SK-N-SH (cell line): ENCODE measurements around the gene FALEC. TPM values are rescaled to one million over a fixed set of nuclear protein-coding genes. Genes with fewer than 3 reads are reported as not detected.

Experiments
- CTCF ChIA-PET: fragments of 300-600, 350-600 bp; formaldehyde crosslinking; extraction: SDS; loops from one replicate; lab custom pipeline; 2021; lab: Yijun Ruan, JAX
- POLR2A ChIA-PET: fragments of 350-600 bp; sonication (Branson Sonifier 250); formaldehyde crosslinking; extraction: SDS; loops from one replicate; lab custom pipeline; 2020; ENCODE audit warnings: antibody characterized with exemption, inconsistent platforms; lab: Yijun Ruan, JAX
- DNase-seq: peaks from one replicate; pipeline ENCODE4 v3.0.0; 2012
- H2AFZ ChIP-seq: fragments of 200-600 bp; sonication (generic); 2 replicates; pipeline ENCODE4 v1.8.1; 2016; ENCODE audit warnings: antibody characterized with exemption, mild to moderate bottlenecking, low read depth
- H3F3A ChIP-seq: fragments of 200-600 bp; sonication (generic); replicated peaks from 2 replicates; pipeline ENCODE3; 2016; ENCODE audit warnings: antibody characterized with exemption, mild to moderate bottlenecking; ENCODE audit not compliant: insufficient read depth
- H3K27ac ChIP-seq, 2 experiments: fragments of 200-500 bp in 1 of 2; fragments of 200-600 bp in 1 of 2; sonication (Bioruptor generic) in 1 of 2; sonication (generic), shearing (Covaris generic) in 1 of 2; 2 replicates each; pipeline versions ENCODE4 v1.5.1 to v1.6.1; 2014 to 2016; ENCODE audit warnings: low read depth in 2 of 2, inconsistent platforms in 1 of 2, low read length in 1 of 2, mild to moderate bottlenecking in 1 of 2, mixed read lengths in 1 of 2
- H3K27me3 ChIP-seq: fragments of 200-600 bp; sonication (generic), shearing (Covaris generic); 2 replicates; pipeline ENCODE4 v1.6.1; 2016; ENCODE audit warnings: mixed run types; ENCODE audit not compliant: insufficient read depth
- H3K36me3 ChIP-seq, 2 experiments: fragments of 200-500 bp in 1 of 2; fragments of 200-600 bp in 1 of 2; sonication (Bioruptor generic) in 1 of 2; sonication (generic) in 1 of 2; replicated peaks in 1 of 2; 2 replicates each; pipeline versions ENCODE3 to v1.5.1; 2014 to 2016; ENCODE audit warnings: low read length in 1 of 2, mild to moderate bottlenecking in 1 of 2; ENCODE audit not compliant: insufficient read depth in 2 of 2, control insufficient read depth in 1 of 2
- H3K4me1 ChIP-seq, 2 experiments: fragments of 200-500 bp in 1 of 2; fragments of 200-600 bp in 1 of 2; sonication (Bioruptor generic) in 1 of 2; sonication (generic), shearing (Covaris generic) in 1 of 2; 2 replicates each; pipeline versions ENCODE4 v1.5.1 to v1.6.1; 2014 to 2016; ENCODE audit warnings: low read depth in 1 of 2, low read length in 1 of 2, mixed run types in 1 of 2; ENCODE audit not compliant: insufficient read depth in 2 of 2, control insufficient read depth in 1 of 2
- H3K4me2 ChIP-seq: fragments of 200-600 bp; sonication (generic), shearing (Covaris generic); 2 replicates; pipeline ENCODE4 v1.6.1; 2017; ENCODE audit warnings: mixed run types
- H3K4me3 ChIP-seq, 2 experiments: fragments of 200-500 bp in 1 of 2; fragments of 200-600 bp in 1 of 2; sonication (Bioruptor generic) in 1 of 2; sonication (generic), shearing (Covaris generic) in 1 of 2; 2 replicates each; pipeline versions ENCODE4 v1.5.1 to v1.8.1; 2014 to 2016; ENCODE audit warnings: low read depth in 2 of 2, inconsistent platforms in 1 of 2, low read length in 1 of 2, mild to moderate bottlenecking in 1 of 2, mixed read lengths in 1 of 2, moderate library complexity in 1 of 2
- H3K79me2 ChIP-seq: fragments of 200-600 bp; sonication (generic); 2 replicates; pipeline ENCODE4 v1.8.1; 2017; ENCODE audit warnings: mild to moderate bottlenecking; ENCODE audit not compliant: insufficient read depth
- H3K9ac ChIP-seq: fragments of 200-600 bp; sonication (generic); 2 replicates; pipeline ENCODE4 v1.6.1; 2017; ENCODE audit warnings: mixed run types
- H3K9me2 ChIP-seq: fragments of 200-600 bp; sonication (generic); 2 replicates; pipeline ENCODE4 v1.6.1; 2017; ENCODE audit warnings: mixed run types
- H3K9me3 ChIP-seq: fragments of 200-600 bp; sonication (generic); 2 replicates; pipeline ENCODE4 v1.6.1; 2017; ENCODE audit warnings: mixed run types, mild to moderate bottlenecking, moderate library complexity
- H4K20me1 ChIP-seq: fragments of 200-600 bp; sonication (generic); 2 replicates; pipeline ENCODE4 v1.6.1; 2017; ENCODE audit warnings: mild to moderate bottlenecking, mixed run types; ENCODE audit not compliant: insufficient read depth
- IRF3 ChIP-seq: fragments of 150-350 bp; IDR thresholded peaks from 2 replicates; pipeline ENCODE4 v1.6.1; 2016; ENCODE audit warnings: mild to moderate bottlenecking, low read depth, low read length
- NFIC ChIP-seq: IDR thresholded peaks from 2 replicates; pipeline ENCODE4 v1.4.0; 2012; ENCODE audit warnings: borderline replicate concordance
- PBX3 ChIP-seq: IDR thresholded peaks from 2 replicates; pipeline ENCODE4; 2012
- POLR2AphosphoS5 ChIP-seq: IDR thresholded peaks from 2 replicates; pipeline ENCODE4 v1.6.1; 2012; ENCODE audit warnings: low read depth, low read length
- RFX5 ChIP-seq: IDR thresholded peaks from 2 replicates; pipeline ENCODE4 v1.6.1; 2012; ENCODE audit warnings: mild to moderate bottlenecking, improper control_type of control experiment, low read length
- RXRA ChIP-seq: IDR thresholded peaks from 2 replicates; pipeline ENCODE4 v1.4.0; 2012; ENCODE audit warnings: low read depth, mild to moderate bottlenecking, borderline replicate concordance
- TCF12 ChIP-seq: IDR thresholded peaks from 2 replicates; pipeline ENCODE4 v1.4.0; 2012
- WGBS: methylation state at CpG from one replicate; pipeline ENCODE4 v1.1.6; 2017; ENCODE audit warnings: low lambda C conversion rate; 5-methylcytosine and 5-hydroxymethylcytosine counted together
- polyA plus RNA-seq, 3 experiments: library from polyadenylated mRNA; depleted of rRNA; stranded (reverse); fragments of >200 nt; gene quantifications; 2 replicates each; pipeline ENCODE4 v1.2.3, GENCODE V29; 2012

The FALEC gene
- polyA plus RNA-seq, 1 of the 3 experiments (the other 2 are of a cell fraction): 0.72 TPM

- peak overlapping the region; percentile 89 for H3K4me2 ChIP-seq
- CTCF ChIA-PET: interaction anchor here (1.2 to 13.4 kb wide), 3 partner anchors 9 to 43 kb away, joined by 4 to 142 read pairs (median 9); no protein-coding TSS in a partner anchor
Observed at GRCh38 chr1:150576794-150577556, 61.4 kb downstream of the FALEC start.

GRCh38 chr1:150577557-150578271, 62.2 kb downstream of the FALEC start:
- DNase-seq: peak; percentile 22
- no peak overlapping the region for H2AFZ ChIP-seq
- POLR2A ChIA-PET: interaction anchor here (0.6 to 7.0 kb wide), 5 partner anchors 13 to 427 kb away, joined by 3 to 149 read pairs (median 4); partner anchors contain the start of gene ENSA
- TF ChIP-seq POLR2AphosphoS5: peak; percentile 24; the same call in 1 of the 2 replicates
- no peak for TF ChIP-seq PBX3
- peaks cover 54 to 64% of the 10 kb centered on the region in 2 experiments for H3K36me3 ChIP-seq
- peaks cover 15 to 28% of the 10 kb centered on the region in 2 experiments; a peak in 3 of 4 replicates for H3K4me1 ChIP-seq
- peaks cover 64% of the 10 kb centered on the region for H4K20me1 ChIP-seq
- H3K4me2 ChIP-seq: peak overlapping the region; percentile 89
- peak overlapping the region; percentile 95 to 98 for H3K4me3 ChIP-seq
- no peaks in the 10 kb centered on the region for H3K27me3 ChIP-seq
- H3K27ac ChIP-seq: peak overlapping the region; percentile 97 to 100
- under 1% methylated on average over 11 of the region's 11 CpGs for WGBS
- peaks cover 68% of the 10 kb centered on the region for H3F3A ChIP-seq
- CTCF ChIA-PET: interaction anchor here (1.7 to 13.4 kb wide), 2 partner anchors 10 to 16 kb away, joined by 9 to 142 read pairs; no protein-coding TSS in a partner anchor
- peaks cover 92% of the 10 kb centered on the region for H3K79me2 ChIP-seq
- no peaks in the 10 kb centered on the region for H3K9me2 ChIP-seq
- H3K9ac ChIP-seq: peak overlapping the region; percentile 100
- no peaks in the 10 kb centered on the region for H3K9me3 ChIP-seq

More at GRCh38 chr1:150576794-150577556, 61.4 kb downstream of the FALEC start:
- DNase-seq: no peak
- H2AFZ ChIP-seq: no peak overlapping the region
- H4K20me1 ChIP-seq: peaks cover 71% of the 10 kb centered on the region
- peaks cover 71% of the 10 kb centered on the region for H3F3A ChIP-seq
- POLR2A ChIA-PET: interaction anchor here (7.0 kb wide), 1 partner anchor 12 kb away, joined by 149 read pairs; no protein-coding TSS in a partner anchor
- peaks cover 15 to 28% of the 10 kb centered on the region in 2 experiments; a peak in 3 of 4 replicates for H3K4me1 ChIP-seq
- peak overlapping the region; percentile 97 to 100 for H3K27ac ChIP-seq
- 6% methylated on average over 2 of the region's 2 CpGs for WGBS
- no peak for TF ChIP-seq RFX5
- no peak for TF ChIP-seq IRF3
- no peak for TF ChIP-seq NFIC
- TF ChIP-seq PBX3: no peak
- TF ChIP-seq TCF12: no peak
- TF ChIP-seq RXRA: no peak
- no peaks in the 10 kb centered on the region for H3K9me3 ChIP-seq
- H3K9me2 ChIP-seq: no peaks in the 10 kb centered on the region
- H3K36me3 ChIP-seq: peaks cover 58 to 71% of the 10 kb centered on the region in 2 experiments
- no peaks in the 10 kb centered on the region for H3K27me3 ChIP-seq
- H3K79me2 ChIP-seq: peaks cover 98% of the 10 kb centered on the region
- peak overlapping the region; percentile 95 to 98 for H3K4me3 ChIP-seq
- peak overlapping the region; percentile 100 for H3K9ac ChIP-seq
